SH-SY5Y (cell line): ENCODE data around the gene RPL10A.

Source experiments
- GATA2 ChIP-seq: IDR thresholded peaks from 2 replicates; pipeline ENCODE4 v1.6.1; 2011; ENCODE audit warnings: mild to moderate bottlenecking, low read depth, low read length
- GATA3 ChIP-seq: IDR thresholded peaks from 2 replicates; pipeline ENCODE4 v1.6.1; 2011; ENCODE audit warnings: low read depth, mild to moderate bottlenecking, low read length, moderate library complexity

DNA sequence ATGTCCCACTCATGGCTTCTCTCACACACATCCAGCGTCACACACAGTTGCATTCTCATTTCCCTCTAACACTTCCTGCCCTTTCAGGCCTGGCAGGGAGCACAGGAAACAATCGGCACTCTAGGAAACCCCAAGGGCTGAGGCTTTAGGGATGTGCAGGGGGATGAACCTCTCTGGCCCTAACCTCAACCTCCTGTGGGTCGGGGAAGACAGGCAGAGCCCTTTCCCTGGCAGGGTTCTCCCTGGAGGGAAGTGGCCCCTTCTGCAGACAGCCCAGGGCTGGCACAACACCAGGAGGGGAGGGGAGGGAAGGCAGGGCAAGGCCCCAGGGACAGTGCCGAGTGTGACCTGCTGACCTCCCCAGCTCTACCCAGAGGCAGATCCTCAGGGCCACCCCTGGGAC lies 26.0 kb downstream of the RPL10A start:
- TF ChIP-seq GATA3 = no peak
- TF ChIP-seq GATA2 = no peak
